Measurements from ENCODE around the gene D2HGDH. TPM values are rescaled to one million over a fixed set of nuclear protein-coding genes. Genes with fewer than 3 reads are reported as not detected.

D2HGDH gene
- total RNA-seq, 4 donors from 2014 or later, result 16.9 to 33.4 (median 23.6) TPM

DNA sequence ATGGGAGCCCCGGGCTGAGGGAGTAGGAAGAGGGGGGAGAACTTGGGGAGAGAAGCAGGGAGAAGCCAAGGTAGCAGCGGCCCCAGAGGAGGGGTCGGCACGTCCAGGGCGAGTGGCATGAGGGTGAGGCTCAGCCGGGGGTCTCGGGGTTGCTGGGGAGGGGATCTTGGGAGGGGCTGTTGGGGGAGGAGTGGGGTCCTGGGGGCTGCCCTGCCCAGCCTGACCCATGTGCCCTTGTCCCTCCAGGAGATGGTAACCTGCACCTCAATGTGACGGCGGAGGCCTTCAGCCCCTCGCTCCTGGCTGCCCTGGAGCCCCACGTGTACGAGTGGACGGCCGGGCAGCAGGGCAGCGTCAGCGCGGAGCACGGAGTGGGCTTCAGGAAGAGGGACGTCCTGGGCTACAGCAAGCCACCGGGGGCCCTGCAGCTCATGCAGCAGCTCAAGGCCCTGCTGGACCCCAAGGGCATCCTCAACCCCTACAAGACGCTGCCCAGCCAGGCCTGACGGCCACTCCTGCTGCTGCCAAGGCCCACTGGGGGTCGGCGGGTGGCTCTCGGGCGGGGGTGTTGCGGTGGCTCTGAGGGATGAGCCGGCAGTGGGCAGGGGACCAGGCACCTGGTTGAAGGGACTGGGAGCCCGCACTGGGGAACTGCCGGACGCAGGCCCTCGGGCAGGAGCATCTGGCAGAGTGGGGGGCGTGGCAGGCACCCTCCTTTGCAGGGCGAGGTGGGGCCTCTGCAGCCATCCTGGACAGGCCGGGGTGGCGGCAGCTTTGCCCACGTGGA is 33.2 kb downstream of the D2HGDH start:
- WGBS, 2 donors, result 85 to 92% methylated on average over 4 to 10 of the region's 37 CpGs
- no peak overlapping the region for H3K27ac ChIP-seq
- no peak overlapping the region for H3K4me3 ChIP-seq
- DNase-seq, result no peak
- TF ChIP-seq POLR2A (IDR thresholded peaks at IDR 0.05), result no peak
- TF ChIP-seq, protein P1, sequence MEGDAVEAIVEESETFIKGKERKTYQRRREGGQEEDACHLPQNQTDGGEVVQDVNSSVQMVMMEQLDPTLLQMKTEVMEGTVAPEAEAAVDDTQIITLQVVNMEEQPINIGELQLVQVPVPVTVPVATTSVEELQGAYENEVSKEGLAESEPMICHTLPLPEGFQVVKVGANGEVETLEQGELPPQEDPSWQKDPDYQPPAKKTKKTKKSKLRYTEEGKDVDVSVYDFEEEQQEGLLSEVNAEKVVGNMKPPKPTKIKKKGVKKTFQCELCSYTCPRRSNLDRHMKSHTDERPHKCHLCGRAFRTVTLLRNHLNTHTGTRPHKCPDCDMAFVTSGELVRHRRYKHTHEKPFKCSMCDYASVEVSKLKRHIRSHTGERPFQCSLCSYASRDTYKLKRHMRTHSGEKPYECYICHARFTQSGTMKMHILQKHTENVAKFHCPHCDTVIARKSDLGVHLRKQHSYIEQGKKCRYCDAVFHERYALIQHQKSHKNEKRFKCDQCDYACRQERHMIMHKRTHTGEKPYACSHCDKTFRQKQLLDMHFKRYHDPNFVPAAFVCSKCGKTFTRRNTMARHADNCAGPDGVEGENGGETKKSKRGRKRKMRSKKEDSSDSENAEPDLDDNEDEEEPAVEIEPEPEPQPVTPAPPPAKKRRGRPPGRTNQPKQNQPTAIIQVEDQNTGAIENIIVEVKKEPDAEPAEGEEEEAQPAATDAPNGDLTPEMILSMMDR (IDR thresholded peaks at IDR 0.05), result no peak
- H3K9me3 ChIP-seq, result no peaks in the 10 kb centered on the region
- H3K4me1 ChIP-seq, result peaks cover 0 to 24% (median 6%) of the 10 kb centered on the region in 3 donors
- H3K36me3 ChIP-seq, result peaks cover 0 to 37% (median 0%) of the 10 kb centered on the region in 3 donors
- peaks cover 0 to 20% (median 0%) of the 10 kb centered on the region in 4 donors for H3K27me3 ChIP-seq
- intact Hi-C loops (cut with DNase I), result no loop called here

DNA sequence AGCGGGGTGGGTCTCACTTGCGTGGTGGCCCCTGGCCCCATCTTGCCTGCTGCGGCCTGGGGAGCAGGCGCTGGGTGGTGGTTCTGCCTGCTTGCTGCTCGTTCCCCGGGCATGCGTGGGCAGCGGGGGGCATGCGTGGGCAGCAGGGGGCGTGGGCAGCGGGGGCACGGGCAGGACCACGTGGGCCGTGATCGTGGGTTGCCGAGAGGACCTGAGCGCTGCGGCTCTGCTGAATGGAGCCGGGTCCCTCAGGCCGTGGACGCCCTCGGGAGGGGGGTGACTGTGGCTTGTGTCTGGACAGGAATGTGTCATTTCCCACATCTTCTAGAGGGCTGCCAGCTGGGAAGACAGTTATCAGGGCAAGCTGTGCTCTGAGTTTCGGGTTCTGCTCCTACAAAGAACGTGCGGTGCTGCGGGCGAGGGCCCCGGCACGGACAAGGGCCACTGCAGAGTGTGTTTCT is 33.9 kb downstream of the D2HGDH start:
- peaks cover 0 to 26% (median 0%) of the 10 kb centered on the region in 4 donors for H3K27me3 ChIP-seq
- peaks cover 0 to 26% (median 6%) of the 10 kb centered on the region in 3 donors for H3K4me1 ChIP-seq
- no peak overlapping the region for H3K27ac ChIP-seq
- H3K9me3 ChIP-seq, result no peaks in the 10 kb centered on the region
- TF ChIP-seq, protein P1 (IDR thresholded peaks at IDR 0.05), result no peak
- TF ChIP-seq POLR2A (IDR thresholded peaks at IDR 0.05), result no peak
- 20% methylated on average over 1 of the region's 29 CpGs; no CpG with 5 or more reads in 1 of the 2 donors for WGBS, 2 donors
- DNase-seq, result no peak
- H3K36me3 ChIP-seq, result peaks cover 0 to 31% (median 0%) of the 10 kb centered on the region in 3 donors
- H3K4me3 ChIP-seq, result no peak overlapping the region
- intact Hi-C loops (cut with DNase I), result no loop called here

DNA sequence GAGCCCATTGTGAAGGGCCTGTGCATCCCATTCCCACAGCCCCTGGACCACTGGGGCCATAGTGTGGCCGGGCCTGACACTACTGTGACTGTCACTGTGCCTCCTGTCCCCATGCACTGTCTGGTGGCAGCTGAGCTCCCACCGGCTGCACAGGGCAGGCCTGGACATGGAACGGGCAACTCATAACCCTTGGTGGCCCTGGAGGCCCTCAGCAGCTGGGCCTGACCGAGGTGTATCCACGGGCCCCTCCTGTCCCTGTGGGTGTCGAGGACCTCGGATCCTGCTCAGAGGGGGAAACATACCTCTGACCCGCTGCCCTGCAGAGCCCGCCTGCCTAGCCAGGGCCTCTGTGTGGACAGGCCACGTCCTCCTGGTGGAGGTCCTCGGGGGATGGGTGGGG is 34.4 kb downstream of the D2HGDH start:
- Histone ChIP-seq H3K36me3 (peaks cover 0 to 25% (median 0%) of the 10 kb centered on the region in 3 donors), H3K27me3 (peaks cover 0 to 32% (median 0%) of the 10 kb centered on the region in 4 donors), H3K4me1 (peaks cover 0 to 31% (median 8%) of the 10 kb centered on the region in 3 donors), H3K4me3 (no peak overlapping the region), H3K27ac (no peak overlapping the region), H3K9me3 (no peaks in the 10 kb centered on the region)
- no peak for DNase-seq
- TF ChIP-seq, protein P1 (IDR thresholded peaks at IDR 0.05), result no peak
- no peak for TF ChIP-seq POLR2A (IDR thresholded peaks at IDR 0.05)
- intact Hi-C loops (cut with DNase I), result no loop called here
- WGBS, 2 donors, result 94 to 100% methylated on average over 1 to 3 of the region's 11 CpGs

DNA sequence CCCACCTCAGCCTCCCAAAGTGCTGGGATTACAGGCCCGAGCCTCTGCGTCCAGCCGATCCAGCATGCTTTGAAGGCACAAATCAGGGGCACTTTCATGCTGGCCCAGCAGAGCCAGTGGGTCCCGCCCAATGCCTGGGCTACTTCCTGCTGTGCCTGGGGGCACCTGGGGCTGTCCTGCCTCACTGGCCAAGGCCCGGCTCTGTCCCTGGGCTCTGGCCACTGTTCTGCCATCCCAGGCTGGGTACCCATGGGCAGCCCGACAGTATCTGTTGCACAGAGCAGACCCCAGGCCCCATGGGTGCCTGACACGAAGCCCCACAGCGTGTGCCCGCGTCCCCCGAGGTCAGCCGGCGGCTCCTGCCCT is 35.4 kb downstream of the D2HGDH start:
- H3K4me3 ChIP-seq, result no peak overlapping the region
- DNase-seq, result no peak
- intact Hi-C loops (cut with DNase I), result no loop called here
- no peak overlapping the region for H3K27ac ChIP-seq
- 90 to 100% methylated on average over 2 to 3 of the region's 13 CpGs for WGBS, 2 donors
- H3K36me3 ChIP-seq, result peaks cover 0 to 16% (median 0%) of the 10 kb centered on the region in 3 donors
- H3K27me3 ChIP-seq, result peaks cover 0 to 41% (median 0%) of the 10 kb centered on the region in 4 donors
- peaks cover 2 to 40% (median 15%) of the 10 kb centered on the region in 3 donors for H3K4me1 ChIP-seq
- no peak for TF ChIP-seq POLR2A (IDR thresholded peaks at IDR 0.05)
- TF ChIP-seq, protein P1 (IDR thresholded peaks at IDR 0.05), result no peak
- H3K9me3 ChIP-seq, result no peaks in the 10 kb centered on the region
